GM19099 (cell line): ENCODE results near the gene ATG2A.

Experiments used
- POLR2A ChIP-seq: IDR thresholded peaks from 3 replicates; pipeline ENCODE4 v1.6.1; 2011; ENCODE audit warnings: low read depth; ENCODE audit not compliant: insufficient read length; ENCODE audit errors: extremely low read depth

ATG2A gene

DNA sequence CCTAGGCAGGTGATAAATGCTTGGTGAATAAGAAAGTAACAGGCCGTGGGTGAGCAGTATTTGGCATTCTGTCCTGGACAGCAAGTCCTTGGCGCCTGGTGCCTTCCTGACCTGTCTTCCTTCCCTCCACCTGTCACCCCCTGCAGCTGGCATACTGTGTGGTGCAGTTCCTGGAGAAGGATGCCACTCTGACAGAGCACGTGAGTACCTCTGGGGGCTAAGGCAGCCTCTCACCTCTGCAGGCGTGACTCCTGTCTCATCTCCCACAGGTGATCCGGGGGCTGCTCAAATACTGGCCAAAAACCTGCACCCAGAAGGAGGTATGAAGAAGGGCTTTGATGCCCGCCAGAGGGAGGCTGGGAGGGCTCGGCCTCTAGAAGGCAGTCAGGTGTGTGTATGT, 14.3 kb upstream of the ATG2A start:
- no peak for TF ChIP-seq POLR2A

GRCh38 chr11:64930340-64930739, 13.3 kb upstream of the ATG2A start:
- no peak for TF ChIP-seq POLR2A

GRCh38 chr11:64929625-64930024, 12.6 kb upstream of the ATG2A start:
- no peak for TF ChIP-seq POLR2A

GRCh38 chr11:64928957-64929356, 11.9 kb upstream of the ATG2A start:
- TF ChIP-seq POLR2A, result no peak

DNA sequence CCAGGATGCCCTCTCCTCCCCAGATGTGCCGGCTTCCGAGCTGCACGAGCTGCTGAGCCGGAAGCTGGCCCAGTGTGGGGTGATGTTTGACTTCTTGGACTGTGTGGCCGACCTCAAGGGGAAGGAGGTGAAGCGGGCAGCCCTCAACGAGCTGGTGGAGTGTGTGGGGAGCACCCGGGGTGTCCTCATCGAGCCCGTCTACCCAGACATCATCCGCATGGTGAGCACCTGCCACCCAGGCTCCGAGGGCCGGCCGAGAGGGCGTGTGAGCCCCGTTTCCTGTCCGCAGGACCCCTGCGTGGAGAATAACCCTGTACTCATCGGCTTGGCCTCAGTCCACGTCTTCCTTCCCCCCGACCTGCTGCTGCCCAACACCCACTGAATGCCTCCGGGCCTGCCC, 9.7 kb upstream of the ATG2A start:
- no peak for TF ChIP-seq POLR2A

GRCh38 chr11:64925536-64926436, 8.8 kb upstream of the ATG2A start:
- TF ChIP-seq POLR2A, result no peak

GRCh38 chr11:64924910-64925284, 7.9 kb upstream of the ATG2A start:
- no peak for TF ChIP-seq POLR2A

- peak; percentile 38 for TF ChIP-seq POLR2A
These were observed 7.2 kb upstream of the ATG2A start, which contains the start of gene PPP2R5B for GRCh38 chr11:64923944-64924909. PPP2R5B (plus strand) TSS chr11:64924689; CDS start chr11:64925735, 1,046 bp downstream.

DNA sequence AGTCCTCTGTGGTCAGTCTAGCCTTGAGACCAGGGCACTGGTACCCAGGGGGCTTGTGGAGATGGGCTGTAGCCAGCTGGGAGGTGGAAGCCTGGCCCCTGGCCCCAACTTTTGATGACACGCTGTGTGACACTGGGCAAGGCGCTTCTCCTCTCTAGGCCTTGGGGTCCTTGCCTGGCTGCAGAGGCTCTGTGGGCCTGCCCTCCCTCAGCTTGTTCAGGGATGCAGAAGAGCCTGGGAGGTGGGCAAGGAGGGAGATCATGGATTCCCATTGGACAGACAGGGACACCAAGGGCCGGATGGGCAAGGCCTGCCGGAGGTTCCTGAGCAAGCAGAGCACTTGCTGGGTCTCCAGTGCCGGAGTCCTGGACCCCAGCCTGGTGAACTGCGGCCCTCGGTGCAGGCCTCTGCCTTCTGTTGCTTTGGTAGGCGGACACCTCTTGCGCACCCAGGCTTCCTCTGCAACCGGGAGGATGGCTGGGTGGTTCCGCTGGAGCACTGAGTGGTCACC, 6.2 kb upstream of the ATG2A start:
- TF ChIP-seq POLR2A, result no peak

GRCh38 chr11:64921384-64921783, 4.4 kb upstream of the ATG2A start:
- TF ChIP-seq POLR2A, result no peak

GRCh38 chr11:64920124-64920523, 3.1 kb upstream of the ATG2A start:
- no peak for TF ChIP-seq POLR2A

GRCh38 chr11:64919627-64920026, 2.6 kb upstream of the ATG2A start:
- no peak for TF ChIP-seq POLR2A

DNA sequence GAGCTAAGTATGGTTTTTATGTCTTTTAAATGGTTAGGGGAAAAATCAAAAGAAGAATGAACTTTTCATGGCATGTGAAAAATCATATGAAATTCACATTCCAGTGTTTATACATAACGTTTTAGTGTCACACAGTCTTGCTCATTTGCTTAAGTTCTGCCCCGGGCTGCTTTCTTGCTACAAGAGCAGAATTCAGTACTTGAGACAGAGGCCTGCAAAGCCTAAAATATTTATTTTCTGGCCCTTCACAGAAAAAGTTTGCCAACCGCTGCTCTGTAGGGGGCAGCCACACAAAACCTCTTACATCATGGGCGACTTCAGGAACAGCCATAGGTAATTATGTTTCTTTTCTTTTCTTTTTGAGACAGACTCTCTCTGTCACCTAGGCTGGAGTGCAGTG, 1.0 kb upstream of the ATG2A start:
- no peak for TF ChIP-seq POLR2A

- TF ChIP-seq POLR2A, result no peak
These were observed 620 bp upstream of the ATG2A start for GRCh38 chr11:64917663-64917995.

DNA sequence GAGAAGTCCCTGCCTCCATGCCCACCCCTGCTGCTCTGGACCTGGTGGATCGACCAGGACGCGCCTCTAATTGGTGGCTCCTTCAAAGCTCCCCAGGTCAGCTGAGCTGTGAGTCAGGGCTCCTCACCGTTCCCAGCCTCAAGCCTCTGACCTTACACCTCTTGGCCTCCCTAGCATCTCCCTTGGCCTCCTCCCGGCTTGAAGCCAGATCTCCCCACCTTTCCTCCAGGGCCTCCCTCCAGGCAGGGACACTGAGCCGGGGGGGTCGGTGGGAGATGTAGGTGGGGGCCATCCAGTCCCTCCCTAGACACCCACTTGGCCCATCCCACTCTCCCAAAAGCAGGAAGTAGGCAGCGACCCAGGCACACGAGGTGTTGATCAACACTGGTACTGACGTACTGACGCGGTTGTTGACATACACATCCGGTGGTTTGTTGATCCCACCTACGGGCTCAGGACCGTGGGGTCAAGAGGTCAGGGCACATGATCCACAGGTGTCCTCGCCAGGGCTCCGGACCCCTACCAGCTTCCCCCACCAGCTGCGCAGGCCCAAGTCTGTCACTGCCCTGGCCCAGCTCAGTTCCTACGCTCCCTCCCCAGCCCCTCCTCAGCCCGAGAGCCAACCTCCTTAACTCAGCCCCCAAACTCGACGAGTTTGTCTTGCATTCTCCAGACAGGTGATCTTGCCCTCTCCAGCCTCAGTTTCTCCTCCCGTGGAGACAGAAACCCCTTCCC, 802 bp downstream of the ATG2A start:
- TF ChIP-seq POLR2A, result no peak
